Frontal cortex (tissue), 4 donors: ENCODE results near the gene RPL10A. TPM values are rescaled to one million over a fixed set of nuclear protein-coding genes. Genes with fewer than 3 reads are reported as not detected.

Source experiments
- DNase-seq, 2 donors: peaks; one replicate each; pipeline ENCODE4 v3.0.0; 2012; ENCODE audit warnings: low spot score in 2 of 2
- FAIRE-seq: peaks from 2 replicates; lab custom pipeline; 2012; peaks lifted over from hg19 to GRCh38; lab: Jason Lieb, UNC
- total RNA-seq: library from RNA; depleted of rRNA; stranded (reverse); fragments of >200 nt; gene quantifications from one replicate; pipeline ENCODE4 v1.2.3, GENCODE V29; 2014
- donor health status: control.
- donor health status: control.
- donor health status: control.

Gene RPL10A
- total RNA-seq, 1 donor from 2014 or later = 1,604 TPM

GRCh38 chr6:35473075-35473849, 5.1 kb downstream of the RPL10A start:
- DNase-seq = no peak
- FAIRE-seq = no peak

- DNase-seq (no peak), FAIRE-seq (no peak)
These were observed 5.6 kb downstream of the RPL10A start for GRCh38 chr6:35473850-35474130.

- FAIRE-seq = no peak
- DNase-seq = no peak
These were observed 6.1 kb downstream of the RPL10A start for GRCh38 chr6:35474131-35474941.

GRCh38 chr6:35474942-35475570, 6.9 kb downstream of the RPL10A start:
- no peak for FAIRE-seq
- DNase-seq = no peak

- no peak for DNase-seq
- FAIRE-seq = no peak
These were observed 7.4 kb downstream of the RPL10A start for GRCh38 chr6:35475573-35475972.

GRCh38 chr6:35476004-35476403, 7.8 kb downstream of the RPL10A start:
- FAIRE-seq = no peak

GRCh38 chr6:35477028-35477427, 8.8 kb downstream of the RPL10A start:
- FAIRE-seq (no peak), DNase-seq (no peak)

More at GRCh38 chr6:35476004-35476403, 7.8 kb downstream of the RPL10A start:
- DNase-seq = no peak

- no peak for DNase-seq
- FAIRE-seq = no peak
These were observed 9.5 kb downstream of the RPL10A start for GRCh38 chr6:35477551-35478179.

- FAIRE-seq (no peak), DNase-seq (no peak)
These were observed 10.1 kb downstream of the RPL10A start for GRCh38 chr6:35478259-35478658.

GRCh38 chr6:35480176-35480575, 12.0 kb downstream of the RPL10A start:
- no peak for FAIRE-seq
- DNase-seq = no peak

- DNase-seq (no peak), FAIRE-seq (no peak)
These were observed 13.0 kb downstream of the RPL10A start for GRCh38 chr6:35481226-35481625.

GRCh38 chr6:35483062-35483461, 14.9 kb downstream of the RPL10A start:
- no peak for FAIRE-seq
- no peak for DNase-seq

GRCh38 chr6:35483490-35483889, 15.3 kb downstream of the RPL10A start:
- DNase-seq (no peak), FAIRE-seq (no peak)

- no peak for DNase-seq
- FAIRE-seq = no peak
These were observed 15.9 kb downstream of the RPL10A start for GRCh38 chr6:35483893-35484645.

- FAIRE-seq (no peak), DNase-seq (no peak)
These were observed 16.8 kb downstream of the RPL10A start for GRCh38 chr6:35484921-35485392.

GRCh38 chr6:35485402-35485877, 17.2 kb downstream of the RPL10A start:
- DNase-seq = no peak
- FAIRE-seq = no peak

GRCh38 chr6:35486005-35486925, 18.1 kb downstream of the RPL10A start:
- DNase-seq (no peak), FAIRE-seq (no peak)
